ENCODE results near the gene ZYG11B. TPM values are rescaled to one million over a fixed set of nuclear protein-coding genes. Genes with fewer than 3 reads are reported as not detected.
A peak's percentile ranks its signal among the peaks of the same experiment; 100 is the strongest.

ZYG11B gene
- 34.4 and 36.2 TPM in 2 replicates for total RNA-seq
- 5.4 and 8.0 TPM in 2 replicates for polyA plus RNA-seq

DNA sequence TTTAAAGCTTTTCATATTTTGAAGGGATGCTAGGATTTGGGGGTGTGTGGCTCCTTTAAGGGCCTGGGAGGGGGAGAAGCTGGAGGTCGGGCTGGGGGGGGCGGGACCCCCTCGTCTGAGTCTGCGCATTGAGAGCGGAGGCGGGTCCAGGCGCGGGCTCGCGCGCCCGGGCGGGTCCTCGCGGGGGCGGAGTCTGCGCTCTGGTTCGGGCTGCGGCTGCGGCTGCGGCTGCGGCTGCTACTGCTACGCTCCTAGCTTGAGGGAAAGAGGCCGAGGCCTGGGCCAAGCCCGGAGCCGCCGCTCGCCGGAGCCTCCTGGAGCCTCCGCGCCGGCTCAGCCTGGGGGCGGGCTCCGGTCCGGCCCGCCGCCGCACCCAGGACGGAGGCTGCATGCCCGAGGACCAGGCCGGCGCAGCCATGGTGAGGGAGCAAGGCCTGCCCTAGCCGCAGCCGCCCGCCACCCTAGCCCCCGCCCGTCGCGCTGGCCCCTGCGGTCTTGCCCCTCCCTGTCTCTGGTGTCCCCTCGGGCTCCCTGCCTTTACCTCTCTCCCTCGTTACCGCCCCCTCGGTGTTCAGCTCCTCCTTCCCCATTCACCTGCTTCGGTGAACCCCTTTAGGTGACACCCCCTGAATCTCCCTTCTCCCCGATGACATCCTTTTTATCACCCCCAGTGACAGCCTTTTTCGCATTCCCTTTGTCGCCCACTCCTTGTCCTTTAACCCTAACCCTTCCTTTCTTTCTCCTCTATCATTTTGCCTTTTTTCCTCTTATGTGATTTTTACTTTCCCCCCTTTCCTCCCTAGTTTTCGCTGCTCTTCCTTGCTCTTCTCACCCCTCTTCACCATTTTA is at the start of gene ZYG11B:
ZYG11B (plus strand) TSS at position 189 of the 849 bp plus-strand sequence; CDS start at position 390, 201 bp downstream.
- H2AFZ ChIP-seq, result peak within 1 kb of the TSS; percentile 98
- no peaks in the 10 kb centered on the region for H3K27me3 ChIP-seq
- no peaks in the 10 kb centered on the region for H3K9me3 ChIP-seq (ENCODE audit: low read depth)
- peak within 1 kb of the TSS; percentile 86 for H3K4me2 ChIP-seq
- peak; percentile 96 for DNase-seq (ENCODE audit: low spot score)
- TF ChIP-seq EZH2phosphoT487 (IDR thresholded peaks at IDR 0.05; ENCODE audit: low read depth, severe bottlenecking, unreplicated experiment) (no peak), EZH2 (IDR thresholded peaks at IDR 0.05; ENCODE audit: borderline replicate concordance) (no peak)
- TF ChIP-seq, protein P1, sequence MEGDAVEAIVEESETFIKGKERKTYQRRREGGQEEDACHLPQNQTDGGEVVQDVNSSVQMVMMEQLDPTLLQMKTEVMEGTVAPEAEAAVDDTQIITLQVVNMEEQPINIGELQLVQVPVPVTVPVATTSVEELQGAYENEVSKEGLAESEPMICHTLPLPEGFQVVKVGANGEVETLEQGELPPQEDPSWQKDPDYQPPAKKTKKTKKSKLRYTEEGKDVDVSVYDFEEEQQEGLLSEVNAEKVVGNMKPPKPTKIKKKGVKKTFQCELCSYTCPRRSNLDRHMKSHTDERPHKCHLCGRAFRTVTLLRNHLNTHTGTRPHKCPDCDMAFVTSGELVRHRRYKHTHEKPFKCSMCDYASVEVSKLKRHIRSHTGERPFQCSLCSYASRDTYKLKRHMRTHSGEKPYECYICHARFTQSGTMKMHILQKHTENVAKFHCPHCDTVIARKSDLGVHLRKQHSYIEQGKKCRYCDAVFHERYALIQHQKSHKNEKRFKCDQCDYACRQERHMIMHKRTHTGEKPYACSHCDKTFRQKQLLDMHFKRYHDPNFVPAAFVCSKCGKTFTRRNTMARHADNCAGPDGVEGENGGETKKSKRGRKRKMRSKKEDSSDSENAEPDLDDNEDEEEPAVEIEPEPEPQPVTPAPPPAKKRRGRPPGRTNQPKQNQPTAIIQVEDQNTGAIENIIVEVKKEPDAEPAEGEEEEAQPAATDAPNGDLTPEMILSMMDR (IDR thresholded peaks at IDR 0.05; ENCODE audit: poor library complexity), result no peak
- H3K27ac ChIP-seq, result peak within 1 kb of the TSS; percentile 87
- H3K9me2 ChIP-seq (replicated peaks; ENCODE audit: insufficient read depth), result no peaks in the 10 kb centered on the region
- peaks cover 19% of the 10 kb centered on the region for H4K20me1 ChIP-seq (ENCODE audit: insufficient read depth, poor library complexity, severe bottlenecking)
- WGBS (ENCODE audit: low lambda C conversion rate, missing lambda C conversion rate), result 2% methylated on average over 16 of the region's 59 CpGs
- peak within 1 kb of the TSS; percentile 95 for H3K4me3 ChIP-seq
- H3K79me2 ChIP-seq, result peaks cover 51% of the 10 kb centered on the region
- peaks cover 7% of the 10 kb centered on the region for H3K4me1 ChIP-seq (ENCODE audit: insufficient read depth)
- no peaks in the 10 kb centered on the region for H3K36me3 ChIP-seq (replicated peaks; ENCODE audit: insufficient read depth, low read depth)

- Histone ChIP-seq H4K20me1 (ENCODE audit: insufficient read depth, poor library complexity, severe bottlenecking) (no peaks in the 10 kb centered on the region), H3K36me3 (replicated peaks; ENCODE audit: insufficient read depth, low read depth) (no peaks in the 10 kb centered on the region), H3K79me2 (no peaks in the 10 kb centered on the region), H3K9me3 (ENCODE audit: low read depth) (no peaks in the 10 kb centered on the region), H3K4me1 (ENCODE audit: insufficient read depth) (peaks cover 9% of the 10 kb centered on the region), H2AFZ (no peak overlapping the region), H3K27ac (peak overlapping the region; percentile 41), H3K4me2 (no peak overlapping the region), H3K27me3 (no peaks in the 10 kb centered on the region), H3K4me3 (no peak overlapping the region), H3K9me2 (replicated peaks; ENCODE audit: insufficient read depth) (no peaks in the 10 kb centered on the region)
- TF ChIP-seq EZH2phosphoT487 (IDR thresholded peaks at IDR 0.05; ENCODE audit: low read depth, severe bottlenecking, unreplicated experiment), result no peak
- TF ChIP-seq EZH2 (IDR thresholded peaks at IDR 0.05; ENCODE audit: borderline replicate concordance), result no peak
- TF ChIP-seq, protein P1 (IDR thresholded peaks at IDR 0.05; ENCODE audit: poor library complexity), result no peak
- DNase-seq (ENCODE audit: low spot score), result no peak
- WGBS (ENCODE audit: low lambda C conversion rate, missing lambda C conversion rate), result 64% methylated on average over 6 of the region's 6 CpGs
These were observed 49.0 kb upstream of the ZYG11B start for GRCh38 chr1:52677076-52677806.

GRCh38 chr1:52679048-52679447 is 47.2 kb upstream of the ZYG11B start:
- H3K79me2 ChIP-seq, result no peaks in the 10 kb centered on the region
- H3K36me3 ChIP-seq (replicated peaks; ENCODE audit: insufficient read depth, low read depth), result no peaks in the 10 kb centered on the region
- TF ChIP-seq EZH2phosphoT487 (IDR thresholded peaks at IDR 0.05; ENCODE audit: low read depth, severe bottlenecking, unreplicated experiment), result no peak
- H3K27me3 ChIP-seq, result no peaks in the 10 kb centered on the region
- 100% methylated on average over 1 of the region's 1 CpG for WGBS (ENCODE audit: low lambda C conversion rate, missing lambda C conversion rate)
- H3K4me3 ChIP-seq, result no peak overlapping the region
- no peaks in the 10 kb centered on the region for H3K9me3 ChIP-seq (ENCODE audit: low read depth)
- peaks cover 9% of the 10 kb centered on the region for H3K4me1 ChIP-seq (ENCODE audit: insufficient read depth)
- H4K20me1 ChIP-seq (ENCODE audit: insufficient read depth, poor library complexity, severe bottlenecking), result no peaks in the 10 kb centered on the region
- no peak overlapping the region for H3K27ac ChIP-seq
- H3K4me2 ChIP-seq, result no peak overlapping the region
- no peak for DNase-seq (ENCODE audit: low spot score)
- H2AFZ ChIP-seq, result no peak overlapping the region
- no peaks in the 10 kb centered on the region for H3K9me2 ChIP-seq (replicated peaks; ENCODE audit: insufficient read depth)

DNA sequence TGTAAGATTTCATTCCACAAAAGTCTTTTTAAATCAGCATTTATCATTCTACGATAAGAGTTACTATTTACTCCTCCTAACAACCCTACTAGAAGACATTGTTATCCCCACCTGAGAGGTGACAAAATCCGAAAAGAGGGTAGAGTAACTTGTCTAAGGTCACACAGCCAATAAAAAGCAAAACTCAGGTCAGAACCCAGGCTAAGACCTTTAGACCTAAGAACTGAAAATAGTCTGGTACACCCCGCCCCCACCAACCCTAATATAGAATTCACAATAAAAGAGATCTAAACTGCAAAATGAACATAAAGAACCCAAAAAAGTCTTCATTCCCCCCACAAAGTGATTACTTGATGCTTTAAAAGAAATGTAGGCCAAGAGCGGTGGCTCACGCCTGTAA is 46.8 kb upstream of the ZYG11B start:
- DNase-seq (ENCODE audit: low spot score), result no peak
- H3K4me2 ChIP-seq, result no peak overlapping the region
- no peaks in the 10 kb centered on the region for H4K20me1 ChIP-seq (ENCODE audit: insufficient read depth, poor library complexity, severe bottlenecking)
- H3K27me3 ChIP-seq, result no peaks in the 10 kb centered on the region
- no peaks in the 10 kb centered on the region for H3K79me2 ChIP-seq
- TF ChIP-seq, protein P1 (IDR thresholded peaks at IDR 0.05; ENCODE audit: poor library complexity), result no peak
- TF ChIP-seq EZH2 (IDR thresholded peaks at IDR 0.05; ENCODE audit: borderline replicate concordance), result no peak
- TF ChIP-seq EZH2phosphoT487 (IDR thresholded peaks at IDR 0.05; ENCODE audit: low read depth, severe bottlenecking, unreplicated experiment), result no peak
- no peaks in the 10 kb centered on the region for H3K9me3 ChIP-seq (ENCODE audit: low read depth)
- H3K4me1 ChIP-seq (ENCODE audit: insufficient read depth), result peaks cover 6% of the 10 kb centered on the region
- no peak overlapping the region for H3K4me3 ChIP-seq
- 90% methylated on average over 5 of the region's 5 CpGs for WGBS (ENCODE audit: low lambda C conversion rate, missing lambda C conversion rate)
- H2AFZ ChIP-seq, result no peak overlapping the region
- no peaks in the 10 kb centered on the region for H3K9me2 ChIP-seq (replicated peaks; ENCODE audit: insufficient read depth)
- H3K27ac ChIP-seq, result no peak overlapping the region
- H3K36me3 ChIP-seq (replicated peaks; ENCODE audit: insufficient read depth, low read depth), result no peaks in the 10 kb centered on the region

Measured in hepatocyte (in vitro differentiated cells).